Measurements from ENCODE around the gene RABL3.
"Not testable (repeated sequence)": the region's sequence is repeated elsewhere in the genome, so short reads cannot be mapped to it uniquely, and the experiment has no call there.

Gene RABL3

GRCh38 chr3:120642368-120642948, 99.9 kb downstream of the RABL3 start:
- DNase-seq: no peak

GRCh38 chr3:120641696-120642246, 100.5 kb downstream of the RABL3 start:
- DNase-seq: no peak

GRCh38 chr3:120640231-120640630, 102.1 kb downstream of the RABL3 start:
- DNase-seq: no peak

- not testable (repeated sequence) for DNase-seq
Measured at GRCh38 chr3:120638820-120639219, 103.5 kb downstream of the RABL3 start.

- no peak for DNase-seq
Measured at GRCh38 chr3:120637851-120638559, 104.3 kb downstream of the RABL3 start.

GRCh38 chr3:120636795-120637401, 105.4 kb downstream of the RABL3 start:
- DNase-seq: no peak

All from retina (tissue), 1 donor.